ENCODE data around the gene FSD2. TPM values are rescaled to one million over a fixed set of nuclear protein-coding genes. Genes with fewer than 3 reads are reported as not detected.

The FSD2 gene
- total RNA-seq, 1 experiment from 2014 or later, result not detected

GRCh38 chr15:82838096-82838735 lies 32.3 kb upstream of the FSD2 start:
- H3K4me2 ChIP-seq (ENCODE audit: insufficient read depth, insufficient read length, low read length), result no peak overlapping the region
- no peak overlapping the region for H3K9ac ChIP-seq (ENCODE audit: extremely low read depth, insufficient read length, low read length)
- TF ChIP-seq CTCF (conservative IDR thresholded peaks at IDR 0.05), result no peak
- no peak for DNase-seq
- H2AK5ac ChIP-seq (ENCODE audit: insufficient read length, low read length), result no peak overlapping the region
- Mint-ChIP-seq H3K27me3 (ENCODE audit: low read depth) (no peaks in the 10 kb centered on the region), H3K27ac (peak overlapping the region in 1 of 3 experiments; percentile 1; a peak in 2 of 7 replicates), H3K9me3 (no peaks in the 10 kb centered on the region), H3K36me3 (ENCODE audit: insufficient read depth in 1 of 3, low read depth in 3 of 3) (peaks cover 9 to 30% (median 15%) of the 10 kb centered on the region in 3 experiments; a peak in 6 of 7 replicates), H3K4me1 (no peaks in the 10 kb centered on the region), H3K4me3 (no peak overlapping the region)
- no peak overlapping the region for H2BK12ac ChIP-seq (ENCODE audit: insufficient read length, low read depth, low read length)
- H3K18ac ChIP-seq (ENCODE audit: insufficient read length, low read depth, low read length), result no peak overlapping the region
- no peak overlapping the region for H2BK20ac ChIP-seq (ENCODE audit: low read depth, low read length, poor library complexity, severe bottlenecking)
- no peak overlapping the region for H3T11ph ChIP-seq (ENCODE audit: low read length)
- no CpG with 5 or more reads among the region's 14 CpGs for WGBS (ENCODE audit: extremely low coverage, insufficient read length, low lambda C conversion rate)
- H3K23ac ChIP-seq (ENCODE audit: insufficient read length, low read depth, low read length), result no peak overlapping the region
- no peaks in the 10 kb centered on the region for H3K4me1 ChIP-seq (ENCODE audit: insufficient read depth, low read length)
- no peaks in the 10 kb centered on the region for H3K23me2 ChIP-seq (ENCODE audit: insufficient read length, low read depth, low read length, poor library complexity, severe bottlenecking)
- no peaks in the 10 kb centered on the region for H3K9me3 ChIP-seq (ENCODE audit: control insufficient read depth, low read depth, low read length)
- no peak overlapping the region for H2BK15ac ChIP-seq (ENCODE audit: low read depth, low read length)
- no peak overlapping the region for H3K27ac ChIP-seq (ENCODE audit: insufficient read length, low read depth, low read length)
- no peaks in the 10 kb centered on the region for H3K79me2 ChIP-seq (ENCODE audit: insufficient read depth, low read length)
- no peak overlapping the region for H4K8ac ChIP-seq (replicated peaks; ENCODE audit: insufficient read length, low read depth, low read length)
- H3K56ac ChIP-seq (ENCODE audit: insufficient read length, low read depth, low read length), result no peak overlapping the region
- no peaks in the 10 kb centered on the region for H3K27me3 ChIP-seq (ENCODE audit: insufficient read depth, low read length)
- H3K79me1 ChIP-seq (ENCODE audit: insufficient read depth, low read depth, low read length, poor library complexity, severe bottlenecking), result no peaks in the 10 kb centered on the region
- H4K20me1 ChIP-seq (ENCODE audit: control insufficient read depth, insufficient read depth, insufficient read length), result no peaks in the 10 kb centered on the region
- H2BK120ac ChIP-seq (ENCODE audit: low read depth, low read length, poor library complexity, severe bottlenecking), result no peak overlapping the region
- H4K5ac ChIP-seq (ENCODE audit: insufficient read length, low read depth, low read length), result no peak overlapping the region
- no peak overlapping the region for H3K14ac ChIP-seq (ENCODE audit: insufficient read depth, low read length)
- no peak overlapping the region for H3K4ac ChIP-seq (ENCODE audit: low read depth, low read length)
- no peak overlapping the region for H4K91ac ChIP-seq (ENCODE audit: insufficient read length, low read depth, low read length)
- no peak overlapping the region for H2AFZ ChIP-seq (ENCODE audit: low read length)
- no peak overlapping the region for H2BK5ac ChIP-seq (ENCODE audit: insufficient read length, low read length)
